HG02763 (cell line): ENCODE data around the gene FBXW12.

Experiments
- ATAC-seq: cut with Tn5 transposase; IDR thresholded peaks from one replicate; pipeline ENCODE4 v1.9.1; 2021; ENCODE audit warnings: mild to moderate bottlenecking, moderate library complexity; ENCODE audit not compliant: unreplicated experiment

FBXW12 gene

DNA sequence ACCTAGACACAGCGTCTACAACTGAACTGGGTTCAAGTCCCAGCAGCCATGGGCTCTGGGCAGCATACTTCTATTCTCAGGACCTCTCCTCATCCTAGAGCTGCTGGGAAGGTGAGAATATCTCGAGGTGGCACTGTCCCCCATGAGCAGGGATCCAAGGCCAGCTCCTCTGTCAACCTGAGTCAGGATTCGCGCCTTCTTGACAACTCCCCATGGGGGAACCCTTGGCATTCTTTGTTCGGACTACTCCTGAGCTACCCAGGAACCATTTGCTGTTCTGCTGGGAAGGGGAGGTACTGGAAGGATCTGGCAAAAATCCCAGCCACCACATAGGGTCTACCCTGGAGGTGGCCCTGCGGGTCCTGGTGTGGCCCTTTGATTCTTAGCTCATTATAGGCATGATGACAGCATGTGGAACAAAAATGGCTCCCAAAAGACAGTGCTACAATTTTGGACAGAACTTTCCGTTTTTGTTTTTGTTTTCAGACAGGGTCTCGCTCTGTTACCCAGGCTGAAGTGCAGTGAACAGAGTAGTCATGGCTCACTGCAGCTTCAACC lies 35.6 kb downstream of the FBXW12 start:
- ATAC-seq = no peak

DNA sequence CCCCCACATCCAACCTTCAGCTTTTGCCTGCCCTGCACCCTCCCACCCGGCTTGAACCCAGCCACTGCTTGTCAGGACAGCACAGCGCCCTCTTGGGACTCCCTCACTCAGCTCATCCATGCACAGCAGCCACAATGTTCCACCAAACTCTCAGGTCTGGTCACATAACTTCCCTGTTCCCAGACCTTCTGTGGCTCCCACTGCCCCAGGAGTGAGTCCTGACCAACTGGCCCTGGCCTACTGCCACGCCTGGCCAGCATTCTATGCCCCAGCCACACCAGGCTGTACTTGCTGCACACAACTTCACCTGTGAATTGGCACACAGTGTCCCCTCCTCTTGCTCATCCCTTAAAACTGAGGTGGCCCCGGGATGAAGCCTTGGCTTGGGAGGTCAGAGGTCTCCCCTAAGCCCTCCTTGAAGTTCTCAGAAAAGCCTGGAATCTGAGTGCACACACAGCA lies 36.8 kb downstream of the FBXW12 start:
- no peak for ATAC-seq

DNA sequence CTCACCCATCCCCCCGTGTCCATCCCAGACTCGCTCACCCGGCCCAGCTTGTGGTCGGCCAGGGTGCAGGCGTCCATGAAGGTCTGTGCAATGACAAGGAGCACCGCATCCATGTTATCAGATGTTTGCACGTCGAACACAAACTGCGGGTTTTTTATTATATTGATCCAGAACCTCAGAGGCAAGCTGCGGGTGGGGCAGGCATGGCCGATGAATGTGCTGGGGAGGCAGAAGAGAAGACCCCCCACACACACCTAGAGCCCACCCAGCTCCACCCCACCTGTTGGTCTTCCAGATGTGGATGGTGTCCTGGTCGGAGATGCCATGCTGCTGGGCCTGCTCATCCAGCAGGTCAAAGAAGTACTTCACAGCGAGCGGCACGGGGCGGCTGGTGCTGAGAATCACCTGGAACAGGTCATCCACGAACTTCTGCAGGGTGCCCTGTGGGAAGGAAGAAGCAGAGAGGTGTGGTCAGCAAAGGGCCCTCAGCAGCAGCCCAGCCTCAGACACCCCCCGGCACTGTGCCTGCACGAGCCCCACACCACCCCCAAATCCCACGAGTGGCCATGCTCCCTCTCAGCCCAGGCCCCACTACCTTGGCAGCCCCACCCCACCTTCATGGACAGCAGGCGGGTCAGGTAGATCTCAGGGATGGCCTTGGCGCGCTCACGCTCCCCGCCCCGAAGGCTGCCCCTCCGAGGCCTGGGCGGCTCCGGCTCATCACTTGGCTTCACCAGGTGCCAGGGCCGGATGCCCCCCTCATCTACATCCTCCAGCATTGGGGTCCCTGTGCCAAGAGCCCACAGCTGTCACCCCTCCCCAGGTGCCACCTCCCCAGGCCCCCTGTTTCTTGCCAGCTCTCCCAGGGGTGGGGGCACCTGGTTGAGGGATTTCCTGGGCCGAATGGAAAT lies 37.5 kb downstream of the FBXW12 start:
- no peak for ATAC-seq

GRCh38 chr3:48410205-48411040 lies 38.4 kb downstream of the FBXW12 start:
- ATAC-seq = no peak

DNA sequence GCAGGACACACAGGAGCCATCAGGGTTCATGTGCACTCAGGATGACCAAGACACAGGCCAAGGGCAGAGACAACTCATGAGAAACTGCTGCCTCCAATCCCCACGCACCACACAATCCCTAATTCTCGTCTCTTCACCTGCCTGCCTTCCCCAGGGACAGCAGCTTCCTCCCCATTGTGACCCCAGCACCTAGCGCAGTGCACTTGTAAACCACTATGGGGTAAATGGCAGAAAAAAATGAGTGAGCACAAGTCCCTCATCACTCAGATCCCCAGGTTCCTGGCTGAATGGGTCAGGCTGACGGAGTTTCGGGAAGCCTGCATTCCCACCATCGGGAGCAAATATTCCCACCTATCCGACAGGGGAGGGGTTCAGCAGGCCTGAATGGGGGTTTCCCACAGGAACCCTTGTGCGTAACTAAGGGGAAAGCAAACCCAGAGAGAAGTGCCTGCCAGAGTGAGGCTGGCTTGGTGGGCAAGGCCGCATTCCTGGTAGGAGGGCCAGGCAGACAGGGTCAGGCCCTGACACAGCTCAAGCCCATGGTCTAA lies 39.1 kb downstream of the FBXW12 start:
- no peak for ATAC-seq

DNA sequence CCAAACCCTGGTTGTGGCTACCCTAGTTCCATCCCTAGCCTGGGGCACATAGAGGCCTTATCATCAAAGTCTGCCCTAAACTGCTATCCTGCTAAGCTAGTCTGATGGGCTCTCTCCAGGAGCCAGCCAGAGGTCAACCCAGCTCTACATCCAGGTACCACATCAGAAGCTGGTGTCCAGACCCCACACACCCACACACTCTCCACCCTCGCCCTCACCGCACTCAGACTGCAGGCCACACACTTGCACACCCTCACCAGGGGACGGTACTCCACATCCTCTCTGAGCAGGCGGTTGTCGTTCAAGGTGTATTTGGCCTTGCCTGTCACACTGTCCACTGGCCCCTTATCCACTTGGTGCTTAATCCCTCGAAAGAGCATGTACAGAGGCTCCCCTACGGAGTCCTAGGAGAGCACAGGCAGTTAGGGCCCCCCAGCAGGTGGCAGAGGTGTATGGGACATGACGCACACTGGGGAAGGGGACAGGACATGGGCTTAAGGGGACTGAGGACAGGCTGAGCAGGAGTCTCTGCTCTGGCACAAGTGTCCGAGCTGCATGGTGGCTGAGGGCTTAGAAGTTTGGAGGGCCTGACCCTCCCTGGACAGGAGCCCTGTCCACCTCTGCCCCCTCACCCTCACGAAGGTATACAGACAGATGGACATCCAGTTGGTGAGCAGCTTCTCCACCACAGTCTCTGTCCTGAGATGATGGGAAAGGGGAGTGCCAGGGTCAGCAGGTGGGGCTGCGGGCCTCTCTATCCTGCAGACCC lies 39.8 kb downstream of the FBXW12 start:
- no peak for ATAC-seq

- ATAC-seq = no peak
These were observed 40.5 kb downstream of the FBXW12 start for GRCh38 chr3:48412375-48413001.

DNA sequence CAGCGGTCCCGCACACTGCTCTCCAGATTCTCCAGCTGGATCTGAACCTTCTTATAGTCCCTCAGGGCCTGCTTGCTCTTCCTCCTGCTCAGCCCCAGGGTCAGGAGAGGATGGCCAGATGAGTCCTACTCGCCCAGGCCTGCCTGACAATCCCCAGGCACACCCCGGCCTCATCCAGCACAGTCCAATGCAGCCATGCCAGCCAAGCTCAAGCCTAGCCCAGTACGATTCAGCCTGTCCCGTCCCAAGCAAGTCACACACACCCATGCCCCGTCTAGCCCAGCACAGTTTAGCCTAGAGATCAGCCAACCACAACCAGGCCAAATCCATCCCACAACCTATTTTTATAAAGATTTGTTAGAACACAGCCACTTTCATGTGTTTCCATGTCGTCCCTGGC lies 41.1 kb downstream of the FBXW12 start:
- ATAC-seq = no peak

GRCh38 chr3:48413611-48414010 lies 41.6 kb downstream of the FBXW12 start:
- no peak for ATAC-seq

GRCh38 chr3:48414376-48415250 lies 42.6 kb downstream of the FBXW12 start:
- ATAC-seq = no peak

- no peak for ATAC-seq
These were observed 43.4 kb downstream of the FBXW12 start for GRCh38 chr3:48415251-48415953.

DNA sequence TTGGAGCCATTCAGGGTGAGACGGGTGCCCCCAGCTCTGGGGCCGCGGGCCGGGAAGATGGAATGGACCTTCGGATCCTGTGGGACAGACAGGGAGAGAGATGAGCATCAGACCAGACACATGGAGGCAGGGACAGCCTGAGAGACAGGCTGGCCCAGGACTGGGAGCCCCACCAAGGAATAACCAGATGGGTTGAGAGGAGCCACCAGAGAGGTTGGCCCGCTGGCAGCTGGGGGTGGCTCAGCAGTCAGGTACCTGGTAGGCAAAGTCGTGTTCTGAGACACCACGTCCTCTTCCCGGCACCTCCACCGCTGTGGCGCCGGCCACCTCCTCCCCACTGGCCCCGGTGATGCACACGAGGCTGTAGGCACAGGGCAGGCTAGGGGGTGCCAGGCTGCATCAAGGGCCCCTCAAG lies 44.1 kb downstream of the FBXW12 start:
- ATAC-seq = no peak

- ATAC-seq = no peak
These were observed 44.5 kb downstream of the FBXW12 start for GRCh38 chr3:48416546-48416945.

- no peak for ATAC-seq
These were observed 45.6 kb downstream of the FBXW12 start for GRCh38 chr3:48417529-48418108.

DNA sequence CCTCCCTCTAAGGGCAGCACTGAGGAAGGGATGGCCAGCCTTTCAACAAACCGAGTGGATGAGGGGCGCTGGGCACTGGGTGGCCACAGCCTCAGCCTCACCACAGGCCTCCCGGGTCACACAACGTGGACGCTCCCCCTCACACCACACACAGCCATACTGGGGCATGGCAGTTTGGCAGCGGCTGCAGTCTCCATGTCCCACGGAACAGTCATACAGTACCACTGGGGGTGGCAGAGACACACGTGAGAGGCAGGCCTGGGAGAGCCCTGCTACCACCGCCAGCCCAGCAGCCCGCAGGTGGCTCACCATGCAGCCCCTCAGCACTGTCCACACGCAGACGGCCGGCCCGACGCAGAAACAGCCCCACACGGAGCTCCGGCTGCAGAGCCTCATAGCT lies 46.1 kb downstream of the FBXW12 start:
- ATAC-seq = no peak

GRCh38 chr3:48418651-48419050 lies 46.6 kb downstream of the FBXW12 start:
- no peak for ATAC-seq

GRCh38 chr3:48419149-48419548 lies 47.1 kb downstream of the FBXW12 start:
- no peak for ATAC-seq

DNA sequence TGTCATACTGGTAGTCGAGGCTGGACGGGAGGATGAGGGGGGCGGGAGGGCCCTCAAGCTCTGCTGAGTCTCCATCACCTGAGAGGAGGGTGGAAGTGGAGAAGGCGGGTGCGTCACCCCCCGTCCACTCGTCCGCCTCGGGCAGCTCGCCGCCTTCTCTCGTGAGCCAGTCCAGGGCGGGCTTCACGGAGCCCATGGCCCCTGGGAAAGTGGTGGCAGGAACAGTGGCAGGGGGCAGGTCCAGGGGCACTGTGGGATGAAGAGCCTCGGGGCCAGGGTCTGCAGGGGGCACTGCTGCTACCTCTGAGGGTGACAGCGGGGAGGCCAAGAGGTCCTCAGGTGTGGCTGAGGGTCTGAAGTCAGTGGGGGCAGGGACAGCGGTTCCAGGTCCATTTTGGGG lies 47.6 kb downstream of the FBXW12 start:
- no peak for ATAC-seq
